OCI-LY1 (cell line): ENCODE measurements around the gene TSC1.

Source experiments
- H2AFZ ChIP-seq: fragments of 200-600 bp; sonication (generic), shearing (Covaris generic); 2 replicates; pipeline ENCODE4 v1.6.0; 2014; ENCODE audit warnings: antibody characterized with exemption, mild to moderate bottlenecking, low read length
- H3F3A ChIP-seq: fragments of 200-600 bp; sonication (generic), shearing (Covaris generic); 2 replicates; pipeline ENCODE4 v1.6.0; 2014; ENCODE audit warnings: mild to moderate bottlenecking, antibody characterized with exemption, low read length, moderate library complexity; ENCODE audit not compliant: insufficient read depth
- H3K27ac ChIP-seq: fragments of 200-600 bp; sonication (generic); 2 replicates; pipeline ENCODE4 v1.5.1; 2014; ENCODE audit warnings: low read length, mixed run types, mild to moderate bottlenecking, low read depth; ENCODE audit not compliant: poor library complexity, severe bottlenecking
- H3K27me3 ChIP-seq: fragments of 200-600 bp; sonication (generic); 2 replicates; pipeline ENCODE4 v1.6.0; 2014; ENCODE audit warnings: antibody characterized with exemption, mild to moderate bottlenecking, low read length, moderate library complexity; ENCODE audit not compliant: insufficient read depth
- H3K36me3 ChIP-seq: fragments of 200-600 bp; sonication (generic); 2 replicates; pipeline ENCODE4 v1.6.1; 2014; ENCODE audit warnings: mild to moderate bottlenecking, antibody characterized with exemption, low read length, moderate library complexity, mixed read lengths; ENCODE audit not compliant: insufficient read depth
- H3K4me1 ChIP-seq: fragments of 200-600 bp; sonication (generic); 2 replicates; pipeline ENCODE4 v1.5.1; 2014; ENCODE audit warnings: mild to moderate bottlenecking, low read length, moderate library complexity; ENCODE audit not compliant: insufficient read depth, severe bottlenecking
- H3K4me2 ChIP-seq: fragments of 200-600 bp; sonication (generic), shearing (Covaris generic); 2 replicates; pipeline ENCODE4 v1.6.1; 2014; ENCODE audit warnings: low read length
- H3K4me3 ChIP-seq: fragments of 200-600 bp; sonication (generic); 2 replicates; pipeline ENCODE4 v1.5.1; 2014; ENCODE audit warnings: low read length, low read depth, mild to moderate bottlenecking, mixed read lengths; ENCODE audit not compliant: poor library complexity, severe bottlenecking
- H3K79me2 ChIP-seq: fragments of 200-600 bp; shearing (Covaris generic); 2 replicates; pipeline ENCODE4 v1.6.1; 2016; ENCODE audit warnings: mixed run types, low read length, mixed read lengths; ENCODE audit not compliant: insufficient read depth
- H3K9ac ChIP-seq: fragments of 200-600 bp; sonication (generic), shearing (Covaris generic); 2 replicates; pipeline ENCODE4 v1.6.1; 2014; ENCODE audit warnings: mild to moderate bottlenecking, low read length, mixed read lengths
- H3K9me2 ChIP-seq: fragments of 200-600 bp; sonication (generic), shearing (Covaris generic); 2 replicates; pipeline ENCODE4 v1.6.1; 2014; ENCODE audit warnings: low read depth, mild to moderate bottlenecking, low read length, mixed read lengths
- H3K9me3 ChIP-seq: fragments of 200-600 bp; shearing (Covaris generic); 2 replicates; pipeline ENCODE4 v1.6.1; 2014; ENCODE audit warnings: low read length, mixed read lengths
- H4K20me1 ChIP-seq: fragments of 200-600 bp; sonication (generic), shearing (Covaris generic); 2 replicates; pipeline ENCODE4 v1.6.0; 2016; ENCODE audit warnings: mild to moderate bottlenecking, low read length; ENCODE audit not compliant: insufficient read depth
- EZH2 ChIP-seq: fragments of 200-600 bp; sonication (generic), shearing (Covaris generic); IDR thresholded peaks from 2 replicates; pipeline ENCODE4 v1.8.0; 2017; ENCODE audit warnings: borderline replicate concordance, mixed run types, mild to moderate bottlenecking, antibody characterized with exemption, low read length, moderate library complexity, mixed read lengths
- TF ChIP-seq, protein P1 (sequence below): fragments of 200-600 bp; sonication (generic), shearing (Covaris generic); IDR thresholded peaks from 2 replicates; pipeline ENCODE4 v1.5.1; 2017; ENCODE audit warnings: mild to moderate bottlenecking, antibody characterized with exemption, low read length, moderate library complexity, mixed read lengths

TSC1 gene

DNA sequence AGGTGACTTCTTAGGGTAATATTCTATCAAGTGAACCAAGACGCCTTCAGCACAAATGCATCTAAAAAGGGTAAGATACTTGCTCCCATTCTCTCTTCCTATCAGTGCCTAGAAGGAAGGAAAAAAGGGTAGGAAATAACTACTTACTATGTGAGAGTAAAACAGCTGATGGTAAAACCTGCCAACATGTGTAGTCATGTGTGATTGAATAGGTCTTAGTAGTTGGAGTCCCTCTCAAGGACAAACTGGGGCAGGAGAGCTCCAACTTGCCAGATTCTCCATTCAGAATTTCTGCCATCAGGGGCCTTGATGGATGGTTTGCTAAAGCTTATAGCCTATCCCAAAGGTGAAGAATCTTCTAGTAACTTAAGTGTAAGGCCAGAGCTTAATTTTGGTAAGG, 5.2 kb downstream of the TSC1 start:
- H3K9ac ChIP-seq, result no peak overlapping the region
- H3K9me2 ChIP-seq, result no peaks in the 10 kb centered on the region
- H3K9me3 ChIP-seq, result no peaks in the 10 kb centered on the region
- H3K4me3 ChIP-seq, result no peak overlapping the region
- H2AFZ ChIP-seq, result no peak overlapping the region
- no peaks in the 10 kb centered on the region for H4K20me1 ChIP-seq
- peaks cover 32% of the 10 kb centered on the region for H3K4me1 ChIP-seq
- H3K36me3 ChIP-seq, result no peaks in the 10 kb centered on the region; the same call in 1 of the 2 replicates
- 0 out of 2 replicates have a peak, but pooled peaks cover 2% of the 10 kb centered on the region for H3F3A ChIP-seq
- H3K79me2 ChIP-seq, result peaks cover 45% of the 10 kb centered on the region
- TF ChIP-seq, protein P1, sequence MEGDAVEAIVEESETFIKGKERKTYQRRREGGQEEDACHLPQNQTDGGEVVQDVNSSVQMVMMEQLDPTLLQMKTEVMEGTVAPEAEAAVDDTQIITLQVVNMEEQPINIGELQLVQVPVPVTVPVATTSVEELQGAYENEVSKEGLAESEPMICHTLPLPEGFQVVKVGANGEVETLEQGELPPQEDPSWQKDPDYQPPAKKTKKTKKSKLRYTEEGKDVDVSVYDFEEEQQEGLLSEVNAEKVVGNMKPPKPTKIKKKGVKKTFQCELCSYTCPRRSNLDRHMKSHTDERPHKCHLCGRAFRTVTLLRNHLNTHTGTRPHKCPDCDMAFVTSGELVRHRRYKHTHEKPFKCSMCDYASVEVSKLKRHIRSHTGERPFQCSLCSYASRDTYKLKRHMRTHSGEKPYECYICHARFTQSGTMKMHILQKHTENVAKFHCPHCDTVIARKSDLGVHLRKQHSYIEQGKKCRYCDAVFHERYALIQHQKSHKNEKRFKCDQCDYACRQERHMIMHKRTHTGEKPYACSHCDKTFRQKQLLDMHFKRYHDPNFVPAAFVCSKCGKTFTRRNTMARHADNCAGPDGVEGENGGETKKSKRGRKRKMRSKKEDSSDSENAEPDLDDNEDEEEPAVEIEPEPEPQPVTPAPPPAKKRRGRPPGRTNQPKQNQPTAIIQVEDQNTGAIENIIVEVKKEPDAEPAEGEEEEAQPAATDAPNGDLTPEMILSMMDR, result no peak
- no peak for TF ChIP-seq EZH2
- no peak overlapping the region for H3K4me2 ChIP-seq
- H3K27me3 ChIP-seq, result no peaks in the 10 kb centered on the region
- H3K27ac ChIP-seq, result no peak overlapping the region

DNA sequence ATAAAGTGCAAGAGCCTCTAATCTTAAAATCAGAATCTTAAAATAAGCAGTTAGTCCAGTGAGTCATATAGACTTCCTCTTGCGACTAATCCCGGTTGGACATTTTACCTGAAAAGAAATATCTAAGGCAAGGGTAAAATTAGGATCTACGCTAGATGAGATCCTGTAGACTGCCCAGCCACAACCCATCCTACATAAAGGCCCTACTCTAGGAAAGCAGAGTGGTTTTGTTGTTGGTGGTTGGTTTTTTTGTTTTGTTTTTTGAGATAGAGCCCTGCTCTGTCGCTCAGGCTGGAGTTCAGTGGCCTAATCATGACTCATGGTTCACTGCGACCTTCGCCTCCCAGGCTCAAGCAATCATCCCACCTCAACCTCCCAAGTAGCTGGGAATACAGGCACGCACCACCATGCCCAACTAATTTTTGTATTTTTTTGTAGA, 6.9 kb downstream of the TSC1 start:
- Histone ChIP-seq H3K27ac (no peak overlapping the region), H3K36me3 (peaks cover 8% of the 10 kb centered on the region), H2AFZ (no peak overlapping the region), H3K9me3 (no peaks in the 10 kb centered on the region), H3K9ac (no peak overlapping the region), H3K4me1 (peaks cover 17% of the 10 kb centered on the region), H3K9me2 (no peaks in the 10 kb centered on the region), H4K20me1 (no peaks in the 10 kb centered on the region), H3F3A (0 out of 2 replicates have a peak, but pooled peaks cover 2% of the 10 kb centered on the region), H3K79me2 (peaks cover 33% of the 10 kb centered on the region), H3K4me2 (no peak overlapping the region), H3K27me3 (no peaks in the 10 kb centered on the region), H3K4me3 (no peak overlapping the region)
- no peak for TF ChIP-seq EZH2
- TF ChIP-seq, protein P1, result no peak

DNA sequence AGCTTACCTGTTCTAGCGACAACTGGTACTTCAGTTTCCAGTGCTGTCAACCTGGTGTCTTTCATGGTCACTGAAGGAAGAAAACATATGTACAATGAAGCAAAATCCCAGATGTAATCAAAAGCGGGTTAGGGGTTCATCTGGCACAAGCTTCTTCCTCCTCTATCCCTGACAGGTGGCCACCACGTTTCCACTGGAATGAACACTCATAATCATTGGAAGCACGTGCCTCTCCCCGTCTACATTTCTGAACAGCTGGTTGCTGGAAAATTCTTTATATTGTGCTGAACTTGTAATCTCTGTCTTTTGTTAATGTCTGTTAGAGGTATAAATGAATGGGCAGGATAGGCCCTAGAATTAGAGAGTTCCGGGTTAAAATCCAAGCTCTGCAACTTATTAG, 9.4 kb downstream of the TSC1 start:
- Histone ChIP-seq H3K36me3 (peaks cover 15% of the 10 kb centered on the region), H3F3A (no peaks in the 10 kb centered on the region), H3K4me3 (no peak overlapping the region), H2AFZ (no peak overlapping the region), H3K4me1 (no peaks in the 10 kb centered on the region), H3K79me2 (peaks cover 11% of the 10 kb centered on the region; the same call in 1 of the 2 replicates), H3K27ac (no peak overlapping the region), H3K9me2 (no peaks in the 10 kb centered on the region), H3K9me3 (no peaks in the 10 kb centered on the region), H3K4me2 (no peak overlapping the region), H3K9ac (no peak overlapping the region), H4K20me1 (no peaks in the 10 kb centered on the region), H3K27me3 (no peaks in the 10 kb centered on the region)
- TF ChIP-seq, protein P1, result no peak
- TF ChIP-seq EZH2, result no peak
